ENCODE results near the gene DNAH7. TPM values are rescaled to one million over a fixed set of nuclear protein-coding genes. Genes with fewer than 3 reads are reported as not detected.

DNAH7 gene
- polyA plus RNA-seq, 4 donors: under 0.01 to 1.1 (median 0.10) TPM; not detected in 1

- FAIRE-seq (no peak), DNase-seq (no peak)
- Histone ChIP-seq H3K27ac (ENCODE audit: low read depth in 1 of 3, low read length in 2 of 3) (no peak overlapping the region), H3K27me3 (ENCODE audit: control insufficient read depth in 3 of 3, insufficient read depth in 3 of 3, low read length in 3 of 3) (no peaks in the 10 kb centered on the region), H3K4me3 (ENCODE audit: low read depth in 1 of 3, low read length in 3 of 3) (no peak overlapping the region), H3K9me3 (ENCODE audit: control insufficient read depth in 2 of 2, insufficient read depth in 1 of 2, low read depth in 1 of 2, low read length in 1 of 2) (peaks cover 0 to 12% of the 10 kb centered on the region in 2 donors), H3K36me3 (ENCODE audit: control insufficient read depth in 3 of 3, insufficient read depth in 2 of 3, low read depth in 1 of 3, low read length in 3 of 3) (no peaks in the 10 kb centered on the region), H3K4me1 (ENCODE audit: control insufficient read depth in 3 of 3, insufficient read depth in 2 of 3, low read depth in 1 of 3, low read length in 2 of 3) (no peaks in the 10 kb centered on the region)
- 66 to 76% (median 67%) methylated on average over 7 of the region's 7 CpGs for WGBS, 3 donors
Measured at GRCh38 chr2:196086517-196087368, 18.1 kb upstream of the DNAH7 start.

GRCh38 chr2:196083601-196084000 lies 15.0 kb upstream of the DNAH7 start:
- no peak overlapping the region for H3K27ac ChIP-seq (ENCODE audit: low read depth in 1 of 3, low read length in 2 of 3)
- 87 to 90% (median 89%) methylated on average over 5 of the region's 5 CpGs for WGBS, 3 donors
- no peaks in the 10 kb centered on the region for H3K27me3 ChIP-seq (ENCODE audit: control insufficient read depth in 3 of 3, insufficient read depth in 3 of 3, low read length in 3 of 3)
- H3K4me1 ChIP-seq (ENCODE audit: control insufficient read depth in 3 of 3, insufficient read depth in 2 of 3, low read depth in 1 of 3, low read length in 2 of 3): peaks cover 0 to 9% (median 3%) of the 10 kb centered on the region in 3 donors
- peaks cover 0 to 7% of the 10 kb centered on the region in 2 donors for H3K9me3 ChIP-seq (ENCODE audit: control insufficient read depth in 2 of 2, insufficient read depth in 1 of 2, low read depth in 1 of 2, low read length in 1 of 2)
- FAIRE-seq: no peak
- DNase-seq: no peak
- no peaks in the 10 kb centered on the region for H3K36me3 ChIP-seq (ENCODE audit: control insufficient read depth in 3 of 3, insufficient read depth in 2 of 3, low read depth in 1 of 3, low read length in 3 of 3)
- H3K4me3 ChIP-seq (ENCODE audit: low read depth in 1 of 3, low read length in 3 of 3): no peak overlapping the region

- no peak overlapping the region for H3K4me3 ChIP-seq (ENCODE audit: low read depth in 1 of 3, low read length in 3 of 3)
- WGBS, 3 donors: 18 to 62% (median 18%) methylated on average over 2 of the region's 2 CpGs
- FAIRE-seq: no peak
- no peak overlapping the region for H3K27ac ChIP-seq (ENCODE audit: low read depth in 1 of 3, low read length in 2 of 3)
- H3K27me3 ChIP-seq (ENCODE audit: control insufficient read depth in 3 of 3, insufficient read depth in 3 of 3, low read length in 3 of 3): no peaks in the 10 kb centered on the region
- H3K9me3 ChIP-seq (ENCODE audit: control insufficient read depth in 2 of 2, insufficient read depth in 1 of 2, low read depth in 1 of 2, low read length in 1 of 2): peaks cover 0 to 7% of the 10 kb centered on the region in 2 donors
- peaks cover 0 to 9% (median 3%) of the 10 kb centered on the region in 3 donors for H3K4me1 ChIP-seq (ENCODE audit: control insufficient read depth in 3 of 3, insufficient read depth in 2 of 3, low read depth in 1 of 3, low read length in 2 of 3)
- DNase-seq: peak in 1 of 2 donors; percentile 46
- H3K36me3 ChIP-seq (ENCODE audit: control insufficient read depth in 3 of 3, insufficient read depth in 2 of 3, low read depth in 1 of 3, low read length in 3 of 3): no peaks in the 10 kb centered on the region
Measured at GRCh38 chr2:196080526-196080925, 11.9 kb upstream of the DNAH7 start.

GRCh38 chr2:196079052-196079451 lies 10.4 kb upstream of the DNAH7 start:
- DNase-seq (peak; percentile 81 to 83), FAIRE-seq (peak; percentile 10)
- no peak overlapping the region for H3K4me3 ChIP-seq (ENCODE audit: low read depth in 1 of 3, low read length in 3 of 3)
- WGBS, 3 donors: 14 to 66% (median 23%) methylated on average over 1 of the region's 1 CpG
- no peaks in the 10 kb centered on the region for H3K36me3 ChIP-seq (ENCODE audit: control insufficient read depth in 3 of 3, insufficient read depth in 2 of 3, low read depth in 1 of 3, low read length in 3 of 3)
- no peaks in the 10 kb centered on the region for H3K27me3 ChIP-seq (ENCODE audit: control insufficient read depth in 3 of 3, insufficient read depth in 3 of 3, low read length in 3 of 3)
- peaks cover 0 to 9% (median 3%) of the 10 kb centered on the region in 3 donors for H3K4me1 ChIP-seq (ENCODE audit: control insufficient read depth in 3 of 3, insufficient read depth in 2 of 3, low read depth in 1 of 3, low read length in 2 of 3)
- peak overlapping the region in 1 of 3 donors; percentile 59 for H3K27ac ChIP-seq (ENCODE audit: low read depth in 1 of 3, low read length in 2 of 3)
- peaks cover 0 to 7% of the 10 kb centered on the region in 2 donors for H3K9me3 ChIP-seq (ENCODE audit: control insufficient read depth in 2 of 2, insufficient read depth in 1 of 2, low read depth in 1 of 2, low read length in 1 of 2)

GRCh38 chr2:196077821-196078220 lies 9.2 kb upstream of the DNAH7 start:
- FAIRE-seq (no peak), DNase-seq (peak in 1 of 2 donors; percentile 28)
- Histone ChIP-seq H3K27me3 (ENCODE audit: control insufficient read depth in 3 of 3, insufficient read depth in 3 of 3, low read length in 3 of 3) (no peaks in the 10 kb centered on the region), H3K27ac (ENCODE audit: low read depth in 1 of 3, low read length in 2 of 3) (no peak overlapping the region), H3K4me3 (ENCODE audit: low read depth in 1 of 3, low read length in 3 of 3) (no peak overlapping the region), H3K9me3 (ENCODE audit: control insufficient read depth in 2 of 2, insufficient read depth in 1 of 2, low read depth in 1 of 2, low read length in 1 of 2) (no peaks in the 10 kb centered on the region), H3K36me3 (ENCODE audit: control insufficient read depth in 3 of 3, insufficient read depth in 2 of 3, low read depth in 1 of 3, low read length in 3 of 3) (no peaks in the 10 kb centered on the region), H3K4me1 (ENCODE audit: control insufficient read depth in 3 of 3, insufficient read depth in 2 of 3, low read depth in 1 of 3, low read length in 2 of 3) (peaks cover 0 to 9% (median 7%) of the 10 kb centered on the region in 3 donors)
- WGBS, 3 donors: 9 to 37% (median 29%) methylated on average over 2 of the region's 2 CpGs

- H3K9me3 ChIP-seq (ENCODE audit: control insufficient read depth in 2 of 2, insufficient read depth in 1 of 2, low read depth in 1 of 2, low read length in 1 of 2): no peaks in the 10 kb centered on the region
- no peak overlapping the region for H3K27ac ChIP-seq (ENCODE audit: low read depth in 1 of 3, low read length in 2 of 3)
- no peak for FAIRE-seq
Measured at GRCh38 chr2:196076778-196077568, 8.3 kb upstream of the DNAH7 start.

GRCh38 chr2:196075196-196075595 lies 6.6 kb upstream of the DNAH7 start:
- Histone ChIP-seq H3K4me3 (ENCODE audit: low read depth in 1 of 3, low read length in 3 of 3) (no peak overlapping the region), H3K9me3 (ENCODE audit: control insufficient read depth in 2 of 2, insufficient read depth in 1 of 2, low read depth in 1 of 2, low read length in 1 of 2) (no peaks in the 10 kb centered on the region), H3K27ac (ENCODE audit: low read depth in 1 of 3, low read length in 2 of 3) (no peak overlapping the region), H3K36me3 (ENCODE audit: control insufficient read depth in 3 of 3, insufficient read depth in 2 of 3, low read depth in 1 of 3, low read length in 3 of 3) (no peaks in the 10 kb centered on the region), H3K4me1 (ENCODE audit: control insufficient read depth in 3 of 3, insufficient read depth in 2 of 3, low read depth in 1 of 3, low read length in 2 of 3) (peaks cover 0 to 9% (median 8%) of the 10 kb centered on the region in 3 donors), H3K27me3 (ENCODE audit: control insufficient read depth in 3 of 3, insufficient read depth in 3 of 3, low read length in 3 of 3) (no peaks in the 10 kb centered on the region)
- DNase-seq (no peak), FAIRE-seq (no peak)
- 0% methylated on average over 1 of the region's 1 CpG for WGBS, 3 donors

More at GRCh38 chr2:196076778-196077568, 8.3 kb upstream of the DNAH7 start:
- Histone ChIP-seq H3K4me3 (ENCODE audit: low read depth in 1 of 3, low read length in 3 of 3) (no peak overlapping the region), H3K4me1 (ENCODE audit: control insufficient read depth in 3 of 3, insufficient read depth in 2 of 3, low read depth in 1 of 3, low read length in 2 of 3) (peaks cover 0 to 9% (median 8%) of the 10 kb centered on the region in 3 donors), H3K27me3 (ENCODE audit: control insufficient read depth in 3 of 3, insufficient read depth in 3 of 3, low read length in 3 of 3) (no peaks in the 10 kb centered on the region), H3K36me3 (ENCODE audit: control insufficient read depth in 3 of 3, insufficient read depth in 2 of 3, low read depth in 1 of 3, low read length in 3 of 3) (no peaks in the 10 kb centered on the region)
- WGBS, 3 donors: 65 to 77% (median 73%) methylated on average over 5 of the region's 5 CpGs
- DNase-seq: no peak

GRCh38 chr2:196074631-196075030 lies 6.0 kb upstream of the DNAH7 start:
- Histone ChIP-seq H3K4me1 (ENCODE audit: control insufficient read depth in 3 of 3, insufficient read depth in 2 of 3, low read depth in 1 of 3, low read length in 2 of 3) (peaks cover 0 to 5% (median 4%) of the 10 kb centered on the region in 3 donors), H3K27ac (ENCODE audit: low read depth in 1 of 3, low read length in 2 of 3) (no peak overlapping the region), H3K4me3 (ENCODE audit: low read depth in 1 of 3, low read length in 3 of 3) (no peak overlapping the region), H3K27me3 (ENCODE audit: control insufficient read depth in 3 of 3, insufficient read depth in 3 of 3, low read length in 3 of 3) (no peaks in the 10 kb centered on the region), H3K36me3 (ENCODE audit: control insufficient read depth in 3 of 3, insufficient read depth in 2 of 3, low read depth in 1 of 3, low read length in 3 of 3) (no peaks in the 10 kb centered on the region), H3K9me3 (ENCODE audit: control insufficient read depth in 2 of 2, insufficient read depth in 1 of 2, low read depth in 1 of 2, low read length in 1 of 2) (no peaks in the 10 kb centered on the region)
- DNase-seq: no peak
- no peak for FAIRE-seq

All from small intestine (tissue), 7 donors.